Trophoblast cell (in vitro differentiated cells and primary cell): ENCODE results near the gene HAUS8.

ENCODE experiments used
- DNase-seq, 2 donors: peaks; one replicate each; pipeline ENCODE4 v3.0.0-alpha.2; 2016
- H2AFZ ChIP-seq: 2 replicates; pipeline ENCODE4 v1.6.1; 2013; ENCODE audit warnings: low read length, moderate library complexity, mild to moderate bottlenecking; ENCODE audit not compliant: insufficient read depth, poor library complexity
- H2AK5ac ChIP-seq: 2 replicates; pipeline ENCODE4 v1.6.1; 2013; ENCODE audit warnings: mild to moderate bottlenecking, low read length
- H2BK120ac ChIP-seq: 2 replicates; pipeline ENCODE4 v1.6.1; 2013; ENCODE audit warnings: low read length, mild to moderate bottlenecking, moderate library complexity; ENCODE audit not compliant: insufficient read depth, poor library complexity
- H2BK12ac ChIP-seq: 2 replicates; pipeline ENCODE4 v1.6.1; 2013; ENCODE audit warnings: mild to moderate bottlenecking, low read length, moderate library complexity
- H2BK5ac ChIP-seq: 2 replicates; pipeline ENCODE4 v1.6.1; 2013; ENCODE audit warnings: low read length, low read depth, moderate library complexity, mild to moderate bottlenecking; ENCODE audit not compliant: poor library complexity
- H3K14ac ChIP-seq: 2 replicates; pipeline ENCODE4 v1.6.1; 2013; ENCODE audit warnings: mild to moderate bottlenecking, low read length
- H3K18ac ChIP-seq: 2 replicates; pipeline ENCODE4 v1.6.1; 2013; ENCODE audit warnings: mild to moderate bottlenecking, low read length
- H3K23ac ChIP-seq: 2 replicates; pipeline ENCODE4 v1.6.1; 2013; ENCODE audit warnings: low read length
- H3K27ac ChIP-seq: 2 replicates; pipeline ENCODE4 v1.5.1; 2013; ENCODE audit warnings: low read depth, mild to moderate bottlenecking, inconsistent platforms, low read length, moderate library complexity
- H3K27me3 ChIP-seq: 2 replicates; pipeline ENCODE4 v1.6.1; 2013; ENCODE audit warnings: inconsistent platforms, mild to moderate bottlenecking, low read length, moderate library complexity; ENCODE audit not compliant: insufficient read depth
- H3K36me3 ChIP-seq, 2 experiments: 1 replicate in 1 of 2; 2 replicates in 1 of 2; pipeline ENCODE4 v1.6.1; 2013; ENCODE audit warnings: low read length in 2 of 2, mild to moderate bottlenecking in 2 of 2, moderate library complexity in 1 of 2; ENCODE audit not compliant: insufficient read depth in 2 of 2, control insufficient read depth in 1 of 2
- H3K4ac ChIP-seq: 2 replicates; pipeline ENCODE4 v1.6.1; 2013; ENCODE audit warnings: low read depth, mild to moderate bottlenecking, low read length, moderate library complexity
- H3K4me1 ChIP-seq, 2 experiments: 1 replicate in 1 of 2; 2 replicates in 1 of 2; pipeline ENCODE4 v1.6.1; 2013; ENCODE audit warnings: low read length in 2 of 2, mild to moderate bottlenecking in 2 of 2, moderate library complexity in 1 of 2; ENCODE audit not compliant: insufficient read depth in 2 of 2, control insufficient read depth in 1 of 2
- H3K4me2 ChIP-seq: 2 replicates; pipeline ENCODE4 v1.6.1; 2013; ENCODE audit warnings: inconsistent platforms, mild to moderate bottlenecking, low read length, moderate library complexity
- H3K4me3 ChIP-seq: 2 replicates; pipeline ENCODE4 v1.5.1; 2013; ENCODE audit warnings: mild to moderate bottlenecking, low read depth, low read length, inconsistent platforms
- H3K79me1 ChIP-seq: one replicate; pipeline ENCODE4 v1.6.1; 2013; ENCODE audit warnings: low read length
- H3K79me2 ChIP-seq: 2 replicates; pipeline ENCODE4 v1.6.1; 2013; ENCODE audit warnings: low read length, mild to moderate bottlenecking; ENCODE audit not compliant: control insufficient read depth, insufficient read depth, poor library complexity
- H3K9ac ChIP-seq: 2 replicates; pipeline ENCODE4 v1.6.1; 2013; ENCODE audit warnings: mild to moderate bottlenecking, low read length
- H3K9me3 ChIP-seq: 2 replicates; pipeline ENCODE4 v1.6.1; 2013; ENCODE audit warnings: low read depth, mild to moderate bottlenecking, control low read depth, inconsistent platforms, low read length; ENCODE audit not compliant: insufficient read depth
- H4K12ac ChIP-seq: 2 replicates; pipeline ENCODE4 v1.6.1; 2013; ENCODE audit warnings: low read depth, mild to moderate bottlenecking, low read length, moderate library complexity
- H4K8ac ChIP-seq: 2 replicates; pipeline ENCODE4 v1.6.1; 2013; ENCODE audit warnings: low read depth, mild to moderate bottlenecking, low read length, moderate library complexity
- H4K91ac ChIP-seq: one replicate; pipeline ENCODE4 v1.6.1; 2013; ENCODE audit warnings: low read depth, mild to moderate bottlenecking, low read length, moderate library complexity
- WGBS: extraction: QIAGEN DNeasy Blood & Tissue Kit; methylation state at CpG from one replicate; pipeline ENCODE4 v1.1.7; 2013; ENCODE audit warnings: missing lambda C conversion rate; ENCODE audit not compliant: insufficient read length, insufficient coverage; ENCODE audit errors: extremely low coverage; 5-methylcytosine and 5-hydroxymethylcytosine counted together

HAUS8 gene

DNA sequence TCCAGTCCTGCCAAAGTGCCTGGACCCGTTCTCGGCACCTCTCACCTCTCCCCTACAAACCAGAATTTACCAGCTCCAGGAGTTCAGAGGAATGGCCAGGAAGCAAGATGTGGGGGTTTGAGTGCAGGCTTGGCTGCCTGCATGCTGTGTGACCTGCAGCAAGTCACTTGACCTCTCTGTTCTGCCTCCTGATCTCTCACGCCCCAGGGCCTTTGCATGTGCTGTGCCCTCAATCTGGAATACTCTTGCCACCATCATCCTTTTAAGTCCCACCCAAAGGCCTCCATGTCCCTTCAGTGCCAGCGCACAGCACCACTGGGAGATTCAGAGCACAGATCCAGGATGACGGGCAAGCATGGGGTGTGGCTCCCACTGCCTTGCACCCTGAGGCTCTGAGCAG lies 43.7 kb upstream of the HAUS8 start:
- Histone ChIP-seq H3K18ac (peak overlapping the region; percentile 12), H3K4me1 (peaks cover 6 to 8% of the 10 kb centered on the region in 2 experiments), H3K23ac (no peak overlapping the region), H4K8ac (peak overlapping the region; percentile 4), H3K79me2 (no peaks in the 10 kb centered on the region), H3K9me3 (no peaks in the 10 kb centered on the region), H4K12ac (no peak overlapping the region), H3K36me3 (peaks cover 8 to 12% of the 10 kb centered on the region in 2 experiments), H3K4ac (no peak overlapping the region), H3K27ac (peak overlapping the region; percentile 50), H3K79me1 (no peaks in the 10 kb centered on the region), H2BK12ac (peak overlapping the region; percentile 0), H3K4me2 (no peak overlapping the region), H3K27me3 (no peaks in the 10 kb centered on the region), H4K91ac (peak overlapping the region; percentile 5), H2BK120ac (peak overlapping the region; percentile 55), H3K9ac (no peak overlapping the region), H3K14ac (peak overlapping the region; percentile 9), H2BK5ac (peak overlapping the region; percentile 10), H3K4me3 (no peak overlapping the region), H2AK5ac (peak overlapping the region; percentile 1), H2AFZ (no peak overlapping the region)
- DNase-seq, result peak; percentile 56 to 70
- WGBS, result no CpG with 5 or more reads among the region's 5 CpGs

- Histone ChIP-seq H3K36me3 (peaks cover 11 to 17% of the 10 kb centered on the region in 2 experiments), H2BK12ac (no peak overlapping the region), H4K12ac (no peak overlapping the region), H3K4ac (no peak overlapping the region), H3K79me1 (peaks cover 5% of the 10 kb centered on the region), H2BK5ac (no peak overlapping the region), H3K4me2 (no peak overlapping the region), H3K79me2 (no peaks in the 10 kb centered on the region), H4K91ac (no peak overlapping the region), H2BK120ac (no peak overlapping the region), H3K14ac (no peak overlapping the region), H3K27me3 (no peaks in the 10 kb centered on the region), H3K9ac (no peak overlapping the region), H3K27ac (no peak overlapping the region), H3K4me3 (no peak overlapping the region), H2AK5ac (no peak overlapping the region), H3K18ac (peak overlapping the region; percentile 37), H4K8ac (no peak overlapping the region), H3K23ac (no peak overlapping the region), H2AFZ (no peak overlapping the region), H3K9me3 (peaks cover 1% of the 10 kb centered on the region), H3K4me1 (peaks cover 15 to 17% of the 10 kb centered on the region in 2 experiments)
- no peak for DNase-seq
- no CpG with 5 or more reads among the region's 14 CpGs for WGBS
Measured at GRCh38 chr19:17116996-17117702, 41.9 kb upstream of the HAUS8 start.

DNA sequence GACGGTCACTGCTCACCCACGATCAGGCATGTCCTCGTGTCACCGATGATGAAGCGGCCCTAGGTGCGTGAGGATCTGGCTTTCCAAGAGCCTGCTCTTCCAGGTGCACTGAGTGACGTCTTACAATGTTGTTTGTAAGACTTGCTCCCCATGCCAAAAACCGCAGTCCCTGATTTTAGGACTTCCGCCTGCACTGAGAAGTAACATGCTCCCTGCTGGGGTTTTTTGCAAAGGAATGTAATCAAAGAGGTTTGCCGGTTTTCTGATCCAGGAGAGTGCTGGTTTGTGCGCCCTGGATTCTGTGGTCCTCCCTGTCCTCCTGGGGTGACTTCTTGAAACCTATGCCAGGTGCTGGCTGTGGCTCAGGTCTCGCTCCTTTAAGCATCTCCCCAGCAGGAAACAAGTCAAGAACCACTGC lies 39.2 kb upstream of the HAUS8 start:
- H2AK5ac ChIP-seq, result no peak overlapping the region
- H3K14ac ChIP-seq, result no peak overlapping the region
- H3K9me3 ChIP-seq, result peaks cover 1% of the 10 kb centered on the region
- H2BK120ac ChIP-seq, result no peak overlapping the region
- no CpG with 5 or more reads among the region's 12 CpGs for WGBS
- H2AFZ ChIP-seq, result no peak overlapping the region
- no peak overlapping the region for H3K23ac ChIP-seq
- peaks cover 23% of the 10 kb centered on the region in 2 experiments for H3K4me1 ChIP-seq
- no peak overlapping the region for H3K18ac ChIP-seq
- peaks cover 5% of the 10 kb centered on the region for H3K79me1 ChIP-seq
- H4K12ac ChIP-seq, result no peak overlapping the region
- no peak overlapping the region for H2BK5ac ChIP-seq
- no peak overlapping the region for H2BK12ac ChIP-seq
- H3K79me2 ChIP-seq, result no peaks in the 10 kb centered on the region
- no peak overlapping the region for H3K4ac ChIP-seq
- H3K4me3 ChIP-seq, result no peak overlapping the region
- H4K8ac ChIP-seq, result no peak overlapping the region
- no peak overlapping the region for H4K91ac ChIP-seq
- no peak for DNase-seq
- peaks cover 31 to 32% of the 10 kb centered on the region in 2 experiments for H3K36me3 ChIP-seq
- no peak overlapping the region for H3K9ac ChIP-seq
- H3K4me2 ChIP-seq, result no peak overlapping the region
- H3K27ac ChIP-seq, result no peak overlapping the region
- no peaks in the 10 kb centered on the region for H3K27me3 ChIP-seq

GRCh38 chr19:17113127-17113785 lies 38.0 kb upstream of the HAUS8 start:
- Histone ChIP-seq H3K79me1 (peaks cover 5% of the 10 kb centered on the region), H3K9me3 (peaks cover 1% of the 10 kb centered on the region), H3K4me3 (no peak overlapping the region), H2AFZ (no peak overlapping the region), H3K14ac (no peak overlapping the region), H2BK120ac (no peak overlapping the region), H2BK12ac (peak overlapping the region; percentile 8), H4K8ac (no peak overlapping the region), H3K4ac (peak overlapping the region; percentile 11), H4K12ac (no peak overlapping the region), H3K27ac (no peak overlapping the region), H3K4me1 (peaks cover 18% of the 10 kb centered on the region in 2 experiments), H3K27me3 (no peaks in the 10 kb centered on the region), H3K79me2 (no peaks in the 10 kb centered on the region), H4K91ac (peak overlapping the region; percentile 2), H3K18ac (peak overlapping the region; percentile 25), H2AK5ac (no peak overlapping the region), H3K4me2 (no peak overlapping the region), H3K36me3 (peaks cover 26 to 30% of the 10 kb centered on the region in 2 experiments), H3K9ac (no peak overlapping the region), H2BK5ac (no peak overlapping the region), H3K23ac (no peak overlapping the region)
- WGBS, result no CpG with 5 or more reads among the region's 17 CpGs
- DNase-seq, result no peak
